HG02759 (cell line): Measurements from ENCODE around the gene LARP1.
"Not testable (repeated sequence)": the region's sequence is repeated elsewhere in the genome, so short reads cannot be mapped to it uniquely, and the experiment has no call there.

Experiments used
- ATAC-seq: cut with Tn5 transposase; IDR thresholded peaks from one replicate; pipeline ENCODE4 v1.9.1; 2021; ENCODE audit warnings: mild to moderate bottlenecking, moderate library complexity; ENCODE audit not compliant: unreplicated experiment

The LARP1 gene

GRCh38 chr5:154755361-154756008 lies at the start of gene LARP1:
Gene LARP1, plus strand, starts transcription at chr5:154755377. Its CDS starts 381 bp downstream, at chr5:154755758.
- peak; percentile 12 for ATAC-seq

DNA sequence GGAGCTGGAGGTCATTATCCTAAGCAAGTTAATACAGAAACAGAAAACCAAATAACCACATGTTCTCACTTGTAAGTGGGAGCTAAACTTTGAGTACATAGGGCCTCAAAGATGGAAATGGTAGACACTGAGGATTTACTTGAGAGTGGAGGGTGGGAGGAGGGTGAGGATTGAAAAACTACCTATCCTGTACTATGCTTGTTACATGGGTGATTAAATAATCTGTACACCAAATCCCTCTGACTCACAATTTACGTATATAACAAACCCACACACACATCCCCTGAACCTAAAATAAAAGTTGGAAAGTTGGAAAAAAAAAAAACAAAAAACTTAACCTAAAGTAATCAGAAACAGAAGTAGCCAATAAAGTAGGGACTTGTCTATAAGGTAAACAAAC lies 48.8 kb upstream of the LARP1 start:
- no peak for ATAC-seq

- ATAC-seq: no peak
Observed at GRCh38 chr5:154707641-154708040, 47.5 kb upstream of the LARP1 start.

GRCh38 chr5:154708207-154708606 lies 47.0 kb upstream of the LARP1 start:
- no peak for ATAC-seq

GRCh38 chr5:154708846-154709245 lies 46.3 kb upstream of the LARP1 start:
- no peak for ATAC-seq

GRCh38 chr5:154709368-154710305 lies 45.5 kb upstream of the LARP1 start:
- ATAC-seq: no peak

DNA sequence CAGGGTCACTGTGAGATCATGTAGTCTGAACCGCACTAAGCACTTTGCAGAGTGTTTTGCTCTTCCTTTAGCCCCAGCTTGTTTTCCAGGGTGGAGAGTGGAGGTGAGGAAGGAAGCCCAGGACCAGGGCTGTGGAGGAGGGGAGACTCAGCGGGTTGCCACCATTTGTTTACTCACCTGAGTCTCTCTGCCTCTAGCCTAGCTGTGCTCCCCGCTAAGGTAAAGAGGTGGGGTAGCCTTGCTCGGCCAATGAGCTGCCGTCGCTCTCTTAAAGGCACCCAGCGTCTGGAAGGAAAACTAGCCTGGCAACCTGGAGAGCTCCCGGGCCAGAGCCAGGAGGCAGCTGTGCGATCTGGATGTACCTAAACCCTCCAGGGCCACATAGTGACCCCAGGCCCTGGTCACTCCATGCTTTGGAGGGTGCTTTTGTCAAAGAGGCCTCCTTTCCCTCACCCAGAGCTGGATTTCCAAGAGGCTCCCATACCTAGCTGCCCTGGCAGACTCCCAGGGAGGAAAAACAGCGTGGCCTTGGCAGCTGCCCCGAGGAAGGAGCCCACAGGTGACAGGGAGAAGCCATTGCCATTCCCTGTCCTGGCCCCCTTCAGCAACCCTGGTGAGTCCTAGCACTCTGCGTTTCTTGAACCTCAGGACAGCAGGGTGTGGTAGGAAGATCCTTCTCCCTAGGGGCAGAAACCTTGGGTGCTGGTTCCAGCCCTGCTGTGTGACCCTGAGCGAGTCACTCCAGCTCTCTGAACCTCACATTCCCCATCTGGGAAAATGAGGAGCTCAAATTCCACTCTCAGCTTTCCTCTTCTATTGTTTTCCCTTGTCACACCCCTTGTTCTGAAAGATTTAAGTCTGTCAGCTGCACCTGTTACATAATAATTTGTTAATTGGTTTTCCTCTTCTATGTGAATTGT lies 42.4 kb upstream of the LARP1 start:
- no peak for ATAC-seq

GRCh38 chr5:154713615-154714125 lies 41.5 kb upstream of the LARP1 start:
- ATAC-seq: no peak

- peak; percentile 90 for ATAC-seq
Observed at GRCh38 chr5:154714266-154714986, 40.8 kb upstream of the LARP1 start.

DNA sequence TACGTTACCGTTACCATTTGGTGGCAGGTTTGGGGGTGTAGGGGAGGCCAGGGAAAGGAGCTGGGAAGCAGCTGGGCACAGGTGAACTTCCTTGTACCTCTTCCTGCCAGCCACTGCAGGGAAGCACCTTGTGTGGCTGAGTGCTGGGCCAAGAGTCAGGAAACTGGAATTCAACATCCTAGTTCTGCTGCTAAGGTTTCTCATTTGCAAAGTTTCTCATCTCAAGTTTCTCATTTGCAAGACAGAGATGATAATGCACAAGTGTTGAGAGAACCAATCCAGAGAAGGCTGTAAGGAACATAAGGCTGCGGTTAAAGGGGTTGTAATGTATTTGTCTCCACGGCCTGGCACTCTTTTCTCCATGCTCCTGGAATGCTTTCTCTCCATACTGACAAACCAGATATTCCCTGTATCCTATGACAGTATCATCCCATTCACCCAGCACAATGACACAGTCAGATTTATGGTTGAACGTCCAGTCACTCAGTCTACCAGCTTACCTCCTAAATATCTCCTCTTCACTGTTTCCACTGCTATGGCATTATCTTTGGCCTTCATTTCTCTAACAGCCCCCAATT lies 33.6 kb upstream of the LARP1 start:
- ATAC-seq: no peak

- ATAC-seq: no peak
Observed at GRCh38 chr5:154722097-154722496, 33.1 kb upstream of the LARP1 start.

DNA sequence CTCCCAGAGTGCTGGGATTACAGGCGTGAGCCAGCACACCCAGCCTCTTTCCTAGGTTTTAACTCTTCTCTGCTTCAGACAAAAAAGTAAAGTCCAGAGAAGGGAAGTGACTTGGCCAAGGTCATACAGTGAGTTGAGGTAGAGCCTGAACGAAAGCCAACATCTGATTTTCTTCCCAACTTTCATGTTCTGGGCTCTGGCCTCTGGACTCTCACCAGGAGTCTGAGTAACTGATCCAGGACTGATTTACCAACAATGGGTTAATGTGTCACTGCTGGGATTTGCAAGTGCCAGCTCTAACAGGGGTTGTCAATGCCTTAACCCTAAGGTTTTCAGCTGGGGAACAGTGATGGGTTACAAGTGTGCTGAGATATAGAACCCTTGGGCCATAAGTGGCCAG lies 32.2 kb upstream of the LARP1 start:
- no peak for ATAC-seq

DNA sequence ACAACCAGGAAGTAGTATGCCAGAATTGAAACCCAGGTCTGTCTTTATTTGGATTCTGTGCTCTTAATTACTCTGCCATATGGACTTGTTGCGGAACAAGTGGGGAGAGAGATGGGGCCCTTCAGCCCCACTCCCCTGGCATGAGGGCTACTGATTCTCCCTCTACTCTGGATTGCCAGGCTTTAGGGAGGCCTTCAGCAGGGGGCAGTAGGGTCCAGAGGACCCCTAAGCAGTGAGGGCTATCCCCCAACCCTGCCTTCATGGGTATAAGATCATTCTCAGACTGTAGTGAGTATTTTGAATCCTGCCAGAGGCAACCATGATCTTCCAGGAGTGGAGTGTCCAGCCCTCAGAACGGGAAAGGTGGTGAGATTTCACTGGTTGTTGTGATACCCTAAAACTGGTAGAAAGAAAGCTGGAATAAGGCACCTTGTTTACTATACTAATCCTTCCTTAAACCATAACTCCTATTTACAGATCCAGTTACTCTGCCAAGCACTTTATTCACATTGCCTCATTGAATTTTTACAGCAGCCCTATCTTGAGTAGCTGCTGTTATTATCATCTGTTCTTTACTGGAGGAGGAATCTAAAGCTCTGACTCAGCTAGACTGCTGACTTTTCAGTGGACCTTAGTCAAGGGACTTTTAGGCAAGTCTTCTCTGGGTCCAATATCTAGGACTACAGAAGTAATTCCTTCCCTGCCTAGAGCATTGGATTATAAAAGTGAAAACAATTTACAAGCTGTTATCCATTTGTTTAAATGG lies 31.3 kb upstream of the LARP1 start:
- no peak for ATAC-seq

DNA sequence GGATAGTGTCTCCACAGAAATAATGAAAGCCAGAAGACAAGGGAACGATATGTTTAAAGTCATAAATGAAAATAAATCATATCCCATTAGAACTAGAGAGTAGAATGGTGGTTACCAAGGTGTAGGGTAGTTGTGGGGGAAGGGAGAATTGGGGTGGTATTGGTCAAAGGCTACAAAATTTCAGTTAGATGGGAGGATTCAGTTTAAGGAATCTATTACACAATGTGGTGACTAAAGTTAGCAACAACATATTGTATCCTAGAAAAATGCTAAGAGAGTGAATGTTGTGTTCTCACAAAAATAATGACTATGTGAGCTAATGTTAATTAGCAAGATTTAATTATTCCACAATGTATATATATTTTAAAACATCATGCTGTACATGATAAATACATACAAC lies 27.8 kb upstream of the LARP1 start:
- ATAC-seq: no peak

DNA sequence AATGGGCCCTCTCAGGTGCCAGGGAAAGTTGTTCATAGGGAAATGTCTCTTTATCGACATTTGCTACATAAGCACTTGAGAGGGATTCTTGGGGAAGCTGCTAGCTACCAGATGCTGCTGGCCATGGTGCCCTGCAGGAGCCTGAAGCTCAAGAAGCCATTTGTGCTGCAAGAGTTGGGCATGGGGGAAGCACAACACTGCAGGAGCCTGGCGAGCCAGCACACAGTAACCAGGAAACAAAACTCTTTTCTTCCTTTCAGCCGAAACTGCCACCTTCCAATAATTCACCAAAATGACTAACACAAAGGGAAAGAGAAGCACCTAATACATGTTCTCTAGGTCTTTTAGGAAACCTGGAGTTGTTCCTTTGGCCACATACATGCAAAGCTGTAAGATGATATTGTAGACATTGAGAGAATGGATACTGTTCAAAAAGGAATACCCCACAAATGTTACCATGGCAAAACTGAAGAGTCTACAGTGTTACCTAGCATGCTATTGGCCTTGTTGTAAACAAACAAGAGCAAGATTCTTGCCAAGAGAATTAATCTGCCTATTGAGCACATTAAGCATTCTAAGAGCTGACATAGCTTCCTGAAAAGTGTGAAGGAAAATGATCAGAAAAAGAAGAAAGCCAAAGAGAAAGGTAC lies 26.1 kb upstream of the LARP1 start:
- ATAC-seq: no peak

GRCh38 chr5:154729613-154730012 lies 25.6 kb upstream of the LARP1 start:
- no peak for ATAC-seq

- not testable (repeated sequence) for ATAC-seq
Observed at GRCh38 chr5:154730761-154731160, 24.4 kb upstream of the LARP1 start.

- no peak for ATAC-seq
Observed at GRCh38 chr5:154732212-154732611, 23.0 kb upstream of the LARP1 start.
